Activated CD8-positive, alpha-beta memory T cell treated with anti-CD3 and anti-CD28 coated beads, Interleukin-2, amount 50 U/mL, for 24 hours (primary cell): ENCODE results near the gene EWSR1.

Experiments used
- DNase-seq: peaks from one replicate; pipeline ENCODE4 v3.0.0-alpha.2; 2020; ENCODE audit errors: extremely low read depth

Gene EWSR1

GRCh38 chr22:29269731-29270474, 1.8 kb downstream of the EWSR1 start:
- no peak for DNase-seq

- no peak for DNase-seq
These were observed 2.6 kb downstream of the EWSR1 start for GRCh38 chr22:29270475-29271271.

GRCh38 chr22:29272624-29273023, 4.6 kb downstream of the EWSR1 start:
- DNase-seq, result no peak

GRCh38 chr22:29275167-29275566, 7.1 kb downstream of the EWSR1 start:
- DNase-seq, result no peak

GRCh38 chr22:29275819-29276565, 7.9 kb downstream of the EWSR1 start:
- DNase-seq, result no peak

- DNase-seq, result no peak
These were observed 9.9 kb downstream of the EWSR1 start for GRCh38 chr22:29277927-29278326.

- DNase-seq, result no peak
These were observed 16.1 kb downstream of the EWSR1 start for GRCh38 chr22:29284196-29284595.

GRCh38 chr22:29288837-29289236, 20.8 kb downstream of the EWSR1 start:
- DNase-seq, result no peak

GRCh38 chr22:29290061-29290460, 22.0 kb downstream of the EWSR1 start:
- no peak for DNase-seq

- no peak for DNase-seq
These were observed 23.1 kb downstream of the EWSR1 start for GRCh38 chr22:29291215-29291614.

- no peak for DNase-seq
These were observed 24.3 kb downstream of the EWSR1 start for GRCh38 chr22:29292379-29292778.

GRCh38 chr22:29298641-29299040, 30.6 kb downstream of the EWSR1 start:
- DNase-seq, result no peak

- no peak for DNase-seq
These were observed 31.2 kb downstream of the EWSR1 start for GRCh38 chr22:29299136-29299900.

- DNase-seq, result no peak
These were observed 32.4 kb downstream of the EWSR1 start for GRCh38 chr22:29300467-29300806.

- DNase-seq, result no peak
These were observed 32.9 kb downstream of the EWSR1 start for GRCh38 chr22:29300807-29301601.

- no peak for DNase-seq
These were observed 33.8 kb downstream of the EWSR1 start for GRCh38 chr22:29301716-29302401.

- no peak for DNase-seq
These were observed 34.3 kb downstream of the EWSR1 start for GRCh38 chr22:29302402-29302680.

GRCh38 chr22:29302681-29303465, 34.8 kb downstream of the EWSR1 start:
- no peak for DNase-seq

GRCh38 chr22:29305836-29306174, 37.7 kb downstream of the EWSR1 start:
- no peak for DNase-seq
